GM18507 (cell line): ENCODE results near the gene ZNF236.
"Not testable (repeated sequence)": the region's sequence is repeated elsewhere in the genome, so short reads cannot be mapped to it uniquely, and the experiment has no call there.

ENCODE experiments used
- DNase-seq: peaks from one replicate; pipeline ENCODE4 v3.0.0; 2011; ENCODE audit warnings: low read depth; ENCODE audit not compliant: insufficient read length; ENCODE audit errors: extremely low spot score
- FAIRE-seq: peaks from 2 replicates; lab custom pipeline; 2011; peaks lifted over from hg19 to GRCh38; lab: Jason Lieb, UNC

ZNF236 gene

DNA sequence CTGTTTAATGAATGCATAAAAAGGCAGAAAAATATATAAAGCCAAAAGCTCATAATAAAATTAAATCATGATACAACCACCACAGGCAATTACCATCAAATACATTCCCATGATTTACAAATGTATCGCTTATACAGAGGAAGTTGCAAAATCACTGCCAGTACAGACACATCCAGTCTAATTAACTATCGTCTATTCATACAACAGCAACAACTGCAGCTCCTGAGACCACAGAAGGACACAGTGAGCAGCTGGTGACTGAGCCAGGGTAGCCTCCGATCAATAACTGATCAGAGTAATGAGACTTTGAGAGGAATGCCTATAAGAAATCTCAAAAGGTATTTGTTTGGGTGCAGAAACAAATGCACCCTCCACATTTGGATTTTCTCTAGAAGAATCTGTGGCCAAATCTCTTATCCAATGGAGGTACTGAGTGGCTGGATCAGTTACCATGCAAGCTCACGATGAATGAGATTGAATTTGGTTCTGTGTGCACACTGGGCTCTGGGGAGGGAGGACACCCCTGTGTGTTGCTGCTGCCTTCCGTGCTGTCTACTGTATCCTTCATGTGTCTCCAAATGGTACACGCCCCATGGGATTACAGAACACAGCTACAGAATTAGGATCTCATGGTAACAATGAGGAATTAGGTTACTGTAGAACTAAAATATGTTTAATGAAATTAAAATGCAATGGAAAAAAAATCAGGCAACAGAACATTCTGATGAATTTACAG lies 190.6 kb downstream of the ZNF236 start:
- DNase-seq (no peak), FAIRE-seq (no peak)

DNA sequence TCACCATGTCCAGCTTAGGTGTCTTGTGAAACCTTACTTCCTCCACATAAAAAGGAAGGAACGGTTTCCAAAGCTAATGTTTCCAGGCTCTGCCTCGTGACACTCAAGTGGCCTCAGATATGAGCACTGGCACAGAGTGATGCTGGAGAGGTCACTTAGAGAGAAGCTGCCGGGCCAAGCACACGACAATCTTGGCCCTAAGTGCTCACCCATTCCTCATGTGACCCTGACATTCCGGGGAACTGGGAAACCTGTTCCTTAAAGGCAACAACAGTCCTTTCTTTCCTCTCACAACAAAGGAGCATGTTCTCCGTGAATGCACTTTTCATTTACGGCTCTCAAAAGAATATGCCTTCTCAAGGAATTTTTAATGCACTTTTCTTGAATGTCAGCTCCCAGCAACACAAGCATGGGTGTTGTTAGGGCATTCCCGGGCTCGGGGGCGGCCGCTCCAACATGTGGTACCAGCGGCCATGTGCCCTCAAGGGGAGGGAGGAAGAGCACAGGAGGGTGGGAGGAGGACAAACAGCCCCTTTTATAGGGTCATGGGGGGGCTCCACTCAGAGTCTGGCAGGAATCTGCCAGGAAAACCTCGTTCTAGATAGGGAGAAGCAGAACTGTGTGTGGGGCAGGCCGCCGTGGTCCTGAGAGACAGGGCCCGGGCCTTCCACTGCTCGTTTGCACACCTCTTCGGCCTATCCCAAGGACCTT lies 191.6 kb downstream of the ZNF236 start:
- DNase-seq = no peak
- FAIRE-seq = no peak

- FAIRE-seq (no peak), DNase-seq (no peak)
Observed at GRCh38 chr18:77014538-77014937, 192.2 kb downstream of the ZNF236 start.

GRCh38 chr18:77015169-77015568 lies 192.8 kb downstream of the ZNF236 start:
- FAIRE-seq = no peak

GRCh38 chr18:77015771-77016710 lies 193.7 kb downstream of the ZNF236 start:
- DNase-seq = no peak
- no peak for FAIRE-seq

More at GRCh38 chr18:77015169-77015568, 192.8 kb downstream of the ZNF236 start:
- DNase-seq = no peak

DNA sequence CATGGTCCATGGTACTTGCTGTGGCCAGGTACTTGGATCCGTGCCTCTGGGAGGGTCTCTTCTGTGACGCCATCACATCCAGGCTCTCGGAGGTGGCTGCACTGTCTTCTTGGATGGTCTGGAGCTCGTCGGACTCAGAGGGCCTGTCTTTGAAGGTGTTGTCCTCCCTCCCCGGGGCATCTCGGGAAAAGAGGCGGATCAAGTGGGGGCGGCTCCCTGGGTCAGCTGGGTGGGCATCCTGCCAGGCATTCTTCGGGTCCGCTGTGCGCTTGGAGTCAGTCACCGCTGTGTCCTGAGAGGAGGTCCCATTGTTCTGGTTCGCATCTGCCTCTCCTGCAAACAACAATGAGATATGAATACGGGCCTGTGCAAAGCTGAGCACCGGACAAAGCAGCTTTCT lies 194.6 kb downstream of the ZNF236 start:
- DNase-seq = no peak
- no peak for FAIRE-seq

DNA sequence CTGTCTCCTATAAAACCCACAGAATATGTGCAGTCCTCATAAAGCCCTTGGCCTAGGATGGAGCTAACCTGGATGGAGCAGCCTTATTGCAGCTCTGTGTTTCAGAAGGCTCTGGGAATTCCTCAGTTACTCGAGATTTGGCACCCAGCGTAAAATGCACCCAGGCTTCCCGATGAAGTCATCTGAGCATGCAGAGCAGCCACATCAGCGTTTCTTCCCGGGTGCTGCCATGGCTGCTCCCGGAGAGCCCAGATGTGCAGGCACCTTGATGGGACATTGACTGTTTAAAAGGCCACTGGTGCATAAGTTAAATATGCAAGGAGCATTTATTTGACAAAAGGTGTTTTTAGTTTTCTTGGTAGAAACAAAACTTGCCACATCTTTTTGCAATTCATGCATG lies 195.0 kb downstream of the ZNF236 start:
- DNase-seq (no peak), FAIRE-seq (no peak)

GRCh38 chr18:77018650-77019049 lies 196.3 kb downstream of the ZNF236 start:
- DNase-seq, FAIRE-seq: not testable (repeated sequence)

DNA sequence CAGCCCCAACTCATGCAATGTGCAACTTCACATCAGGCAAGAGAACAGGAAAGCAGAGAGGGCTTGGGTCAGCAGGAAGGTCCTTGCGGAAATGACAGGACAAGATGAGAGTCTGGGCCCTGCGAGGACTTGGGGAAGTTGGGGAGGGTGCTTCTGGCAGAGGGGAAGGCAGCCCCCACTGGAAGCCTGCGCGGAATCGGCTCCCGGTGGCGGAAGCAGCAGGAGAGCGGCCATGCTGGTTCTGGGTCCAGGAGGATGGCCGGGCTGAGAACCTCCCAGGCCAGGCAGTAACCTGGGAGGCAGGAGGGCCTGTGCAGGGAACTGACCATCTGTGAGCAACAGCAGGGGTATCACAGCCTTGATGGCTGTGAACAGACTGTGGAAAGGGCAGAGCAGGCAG lies 197.3 kb downstream of the ZNF236 start:
- FAIRE-seq = no peak
- no peak for DNase-seq
